HG03280 (cell line): ENCODE measurements around the gene SLC13A4.
A peak's percentile ranks its signal among the peaks of the same experiment; 100 is the strongest.
"Not testable (repeated sequence)": the region's sequence is repeated elsewhere in the genome, so short reads cannot be mapped to it uniquely, and the experiment has no call there.

Source experiments
- ATAC-seq: cut with Tn5 transposase; IDR thresholded peaks from one replicate; pipeline ENCODE4 v1.9.1; 2021; ENCODE audit warnings: mild to moderate bottlenecking, moderate library complexity; ENCODE audit not compliant: unreplicated experiment

Gene SLC13A4

DNA sequence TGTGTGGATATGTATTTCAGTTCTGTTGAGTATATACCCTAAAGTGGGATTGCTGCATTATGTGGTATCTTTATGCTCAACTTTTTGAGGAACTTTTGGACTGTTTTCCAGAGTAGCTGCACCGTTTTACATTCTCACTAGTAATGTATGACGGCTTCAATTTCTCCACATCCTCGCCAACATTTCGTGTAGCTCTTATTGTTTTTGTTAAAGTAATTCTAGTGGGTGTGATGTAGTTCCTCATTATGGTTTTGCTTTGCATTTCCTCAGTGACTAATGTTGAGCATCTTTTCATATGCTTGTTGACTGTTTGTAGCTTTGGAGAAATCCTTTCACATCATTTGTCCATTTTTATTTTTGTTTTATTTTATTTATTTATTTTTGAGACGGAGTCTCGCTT lies 61.1 kb downstream of the SLC13A4 start:
- no peak for ATAC-seq

DNA sequence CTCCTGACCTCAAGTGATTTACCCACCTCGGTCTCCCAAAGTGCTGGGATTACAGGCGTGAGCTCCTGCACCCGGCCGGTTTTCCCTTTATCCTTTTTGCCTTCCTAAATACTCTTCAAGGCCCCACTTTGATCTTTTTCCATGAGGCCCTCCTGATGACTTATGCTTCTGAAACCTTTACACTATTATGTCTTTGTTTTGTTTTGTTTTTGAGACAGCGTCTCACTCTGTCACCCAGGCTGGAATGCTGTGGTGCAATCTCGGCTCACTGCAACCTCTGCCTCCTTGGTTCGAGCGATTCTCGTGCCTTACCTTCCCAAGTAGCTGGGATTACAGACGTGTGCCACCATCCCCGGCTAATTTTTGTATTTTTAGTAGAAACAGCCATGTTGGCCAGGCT lies 61.8 kb downstream of the SLC13A4 start:
- no peak for ATAC-seq

DNA sequence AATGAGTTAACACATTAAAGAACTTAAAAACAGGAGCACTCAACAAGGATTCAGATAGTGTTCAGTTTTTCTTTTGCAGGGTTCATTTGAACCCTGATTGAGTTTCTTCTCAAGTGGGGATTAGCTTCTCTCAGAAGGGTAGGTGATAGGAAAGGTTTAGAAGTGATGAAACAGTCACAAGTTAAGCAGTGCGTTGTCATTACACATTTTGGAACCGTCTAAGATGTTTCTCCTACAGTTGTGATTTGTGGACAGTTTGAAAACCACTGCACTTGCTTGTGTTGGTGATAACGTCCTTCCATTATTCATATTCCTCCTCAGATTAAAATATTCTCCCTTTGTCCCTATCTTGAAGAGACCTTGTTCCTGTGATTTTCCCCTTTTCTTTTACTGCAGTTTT lies 62.9 kb downstream of the SLC13A4 start:
- no peak for ATAC-seq

DNA sequence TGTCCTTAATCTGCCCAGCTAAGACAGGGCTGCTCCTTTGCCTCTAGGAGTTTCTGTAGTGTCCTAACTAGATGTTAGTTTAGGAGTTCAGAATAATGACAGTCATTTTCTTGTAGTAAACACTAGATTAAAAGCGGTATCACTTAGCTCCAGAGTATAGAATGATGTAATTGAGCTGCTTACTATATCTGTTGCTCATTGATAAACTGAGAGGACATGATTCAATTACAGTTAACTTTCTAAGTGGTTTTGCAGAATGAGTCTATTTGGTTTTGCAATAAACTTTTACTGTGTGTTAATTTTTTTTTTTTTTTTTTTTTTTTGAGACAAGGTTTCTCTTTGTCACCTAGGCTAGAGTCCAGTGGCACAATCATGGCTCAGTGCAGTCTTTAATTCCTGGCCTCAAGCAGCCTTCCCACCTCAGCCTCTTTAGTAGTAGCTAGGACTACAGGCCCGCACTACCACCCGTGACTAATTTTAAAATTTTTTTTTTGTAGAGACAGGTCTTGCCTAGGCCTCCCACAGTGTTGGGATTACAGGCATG lies 63.9 kb downstream of the SLC13A4 start:
- ATAC-seq = no peak

DNA sequence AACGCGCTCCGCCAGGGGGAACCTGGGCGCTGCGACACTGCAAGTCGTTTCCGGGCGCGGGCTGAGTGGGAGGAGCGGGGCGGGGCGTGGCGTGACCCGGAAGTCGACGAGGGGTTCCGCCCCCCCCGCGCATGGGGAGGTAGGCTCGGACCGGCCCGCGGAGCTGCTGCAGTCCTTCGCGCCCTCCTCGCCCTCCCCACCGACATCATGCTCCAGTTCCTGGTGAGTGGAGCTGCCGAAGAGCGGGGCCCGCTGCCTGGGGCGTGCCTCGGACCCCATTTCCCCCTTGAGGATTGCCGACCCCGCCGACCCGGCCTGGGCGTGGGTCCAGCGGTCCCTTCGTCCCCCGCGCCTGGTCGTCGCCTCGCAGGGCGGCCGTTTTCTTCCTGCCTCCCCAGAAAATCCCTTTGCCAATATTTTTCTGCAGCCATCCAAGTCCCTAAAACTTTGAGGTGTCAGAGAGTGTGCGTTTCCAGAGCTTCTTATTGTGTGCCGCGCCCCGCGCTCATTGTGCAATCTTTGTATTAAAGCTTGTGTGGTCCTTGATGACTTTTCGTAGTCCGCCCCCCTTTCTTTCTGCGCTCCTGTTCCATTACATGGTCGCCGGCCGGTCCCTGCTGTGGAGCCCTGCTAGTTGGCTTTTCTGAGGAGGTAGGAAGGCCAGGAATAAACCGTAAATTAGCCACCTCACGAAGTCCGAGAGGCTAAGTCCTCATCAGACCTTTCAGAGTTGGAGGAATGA lies 65.4 kb downstream of the SLC13A4 start, which contains the start of gene STMP1:
TSS of gene STMP1 (plus strand) at position 142 of the 742 bp plus-strand sequence.
- peak; percentile 97 for ATAC-seq

DNA sequence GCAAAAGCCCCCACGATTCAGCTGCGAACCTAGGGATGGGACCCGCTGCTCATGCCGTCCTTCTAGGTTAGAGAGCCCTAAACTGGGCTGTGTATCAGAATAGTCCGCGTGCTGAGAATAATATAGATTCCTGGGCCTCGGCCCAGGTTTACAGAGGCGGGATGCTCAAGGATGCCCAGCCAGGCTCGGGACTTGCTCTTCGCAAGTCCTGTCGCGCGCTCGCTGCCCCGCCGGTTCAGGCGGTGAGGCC lies 65.9 kb downstream of the SLC13A4 start:
- ATAC-seq = no peak

DNA sequence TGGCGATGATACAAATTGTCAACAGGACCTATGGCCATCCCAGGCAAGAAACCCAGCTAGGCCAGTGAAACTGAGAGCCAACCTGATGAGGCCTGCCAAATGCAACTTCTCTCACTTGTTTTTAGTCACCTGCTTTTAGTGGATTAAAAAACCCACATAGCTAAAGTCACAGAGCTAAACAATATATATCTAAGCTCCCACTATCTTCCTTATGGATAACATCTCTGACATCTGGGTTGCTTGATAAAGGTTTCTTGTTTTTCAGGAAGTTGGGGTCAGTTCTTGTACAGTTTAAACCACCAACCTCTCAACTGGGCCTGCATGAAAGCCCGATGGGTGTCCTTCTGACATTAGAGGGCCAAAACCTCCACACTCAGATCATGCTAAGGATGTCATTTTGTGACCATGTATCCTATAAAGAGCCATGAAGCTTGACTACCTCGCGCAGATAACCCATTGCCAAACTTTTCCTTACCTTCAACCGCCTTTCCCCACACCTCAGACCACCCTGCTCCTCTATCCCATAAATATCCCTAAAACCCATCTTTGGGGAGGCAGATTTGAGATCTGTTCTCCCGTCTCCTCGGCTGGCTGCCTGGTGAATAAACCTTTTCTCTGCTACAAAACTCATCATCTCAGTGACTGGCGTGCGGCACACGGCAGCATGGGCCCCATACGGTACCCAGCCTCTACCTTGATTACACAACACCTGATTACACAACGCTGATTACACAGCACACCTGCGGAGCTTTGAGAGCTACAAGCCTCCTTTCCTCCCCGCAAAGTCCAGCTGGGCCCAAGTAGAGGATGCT lies 66.5 kb downstream of the SLC13A4 start:
- ATAC-seq = peak; percentile 1

DNA sequence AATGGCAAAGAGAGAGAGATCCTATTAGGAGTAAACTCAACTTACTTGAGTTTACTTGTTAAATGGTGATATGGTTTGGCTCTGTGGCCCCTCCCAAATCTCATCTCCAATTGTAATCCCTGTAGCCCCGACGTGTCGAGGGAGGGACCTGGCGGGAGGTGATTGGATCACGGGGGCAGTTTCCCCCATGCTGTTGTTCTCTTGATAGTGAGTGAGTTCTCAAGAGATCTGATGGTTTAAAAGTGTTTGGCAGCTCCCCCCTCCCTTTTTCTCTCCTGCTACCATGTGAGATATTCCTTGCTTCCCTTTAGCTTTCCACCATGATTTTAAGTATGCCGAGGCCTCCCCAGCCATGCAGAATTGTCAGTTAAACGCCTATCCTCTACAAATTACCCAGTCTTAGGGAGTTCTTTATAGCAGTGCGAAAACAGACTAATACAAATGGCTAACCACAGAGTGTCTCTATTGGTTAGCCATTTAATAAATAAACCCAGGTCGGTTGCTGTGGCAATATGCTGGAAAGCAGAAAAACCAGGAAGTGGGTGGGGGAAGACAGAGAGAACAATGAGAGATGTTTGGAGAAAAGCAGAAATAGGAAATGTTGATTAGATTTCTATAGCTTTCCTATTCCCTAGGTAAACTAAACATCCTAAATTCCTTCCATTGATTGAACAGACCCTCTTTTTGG lies 68.7 kb downstream of the SLC13A4 start:
- no peak for ATAC-seq

DNA sequence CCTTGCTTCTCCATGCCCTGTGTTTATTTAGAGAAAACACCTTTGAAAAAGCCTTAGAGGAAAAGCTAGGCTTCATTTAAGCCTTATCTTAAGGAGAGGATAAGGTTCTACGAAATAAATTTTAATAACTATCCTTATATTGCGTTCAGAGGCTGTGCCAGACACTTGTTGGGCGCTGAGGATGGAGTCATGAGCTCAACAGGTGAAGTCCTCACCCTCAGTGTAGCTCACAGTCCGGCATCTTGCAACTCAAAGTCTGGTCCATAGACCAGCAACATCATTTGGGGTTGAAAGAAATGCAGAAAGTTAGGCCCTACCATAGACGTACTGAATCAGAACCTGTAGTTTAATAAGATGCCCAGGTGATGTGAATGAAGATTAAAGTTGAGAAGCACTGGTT lies 69.4 kb downstream of the SLC13A4 start:
- no peak for ATAC-seq

DNA sequence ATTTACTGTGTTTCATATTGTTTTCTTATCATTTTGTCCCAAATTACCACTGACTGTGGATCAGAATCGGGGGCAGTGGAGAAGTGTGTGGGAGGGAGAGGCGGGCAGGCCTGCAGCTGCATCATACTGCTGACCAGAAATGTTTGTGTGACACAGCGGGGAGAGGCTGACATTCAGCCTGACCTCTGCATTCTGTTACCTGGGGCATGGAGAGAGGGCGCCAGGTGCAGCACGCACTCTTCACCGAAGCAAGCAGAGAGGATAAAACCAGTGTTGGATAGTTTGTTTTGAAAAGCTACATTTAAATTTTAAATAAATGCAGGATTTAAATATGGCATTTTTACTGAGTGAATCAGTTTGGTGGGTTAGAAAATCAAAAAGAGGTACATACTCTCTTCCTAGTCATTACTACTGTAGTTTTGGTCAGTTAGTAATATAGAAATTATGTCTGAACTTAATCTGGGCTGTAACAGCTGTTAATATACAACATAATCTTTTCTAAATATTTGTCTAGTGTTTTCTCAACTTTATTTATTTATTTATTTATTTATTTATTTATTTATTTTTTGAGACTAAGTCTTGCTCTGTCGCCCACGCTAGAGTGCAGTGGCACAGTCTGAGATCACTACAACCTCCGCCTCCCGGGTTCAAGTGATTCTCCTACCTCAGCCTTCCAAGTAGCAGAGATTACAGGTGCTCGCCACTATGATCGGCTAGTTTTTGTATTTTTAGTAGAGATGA lies 74.5 kb downstream of the SLC13A4 start:
- no peak for ATAC-seq

DNA sequence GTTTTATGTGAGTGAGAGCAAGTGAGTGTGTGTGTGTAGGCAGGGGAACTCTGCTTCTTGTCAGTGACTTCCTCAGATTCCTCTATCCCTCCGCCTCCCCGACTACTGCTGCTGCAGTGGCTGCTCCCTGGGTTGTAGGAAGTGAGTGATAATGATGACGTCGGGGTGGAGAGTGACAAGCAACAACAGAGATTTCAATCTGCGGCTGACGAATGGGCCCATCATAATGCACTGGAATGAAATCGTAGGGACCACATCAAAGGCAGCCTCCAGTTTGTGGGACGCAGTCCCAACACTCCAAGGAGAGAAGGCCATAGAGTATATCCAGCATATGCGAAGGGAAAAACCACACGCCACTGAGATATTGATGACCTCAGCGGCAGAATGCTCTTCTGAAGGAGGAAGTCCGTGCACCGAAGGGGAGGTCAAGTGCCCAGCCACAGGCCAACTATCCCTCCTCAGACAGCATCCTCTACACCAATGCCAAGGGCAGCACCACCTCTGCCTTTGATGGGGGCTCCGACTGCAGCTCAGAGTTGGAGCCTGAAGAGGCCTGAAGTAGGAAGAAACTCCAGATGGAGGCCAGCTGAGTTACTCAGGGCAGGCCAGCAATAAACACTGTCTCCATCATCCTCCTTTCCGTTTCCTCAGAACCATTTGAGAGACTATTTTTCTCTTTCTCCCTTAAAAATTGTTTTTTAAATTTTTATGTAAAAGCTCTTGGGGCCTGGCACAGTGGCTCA lies 77.0 kb downstream of the SLC13A4 start:
- ATAC-seq = no peak

DNA sequence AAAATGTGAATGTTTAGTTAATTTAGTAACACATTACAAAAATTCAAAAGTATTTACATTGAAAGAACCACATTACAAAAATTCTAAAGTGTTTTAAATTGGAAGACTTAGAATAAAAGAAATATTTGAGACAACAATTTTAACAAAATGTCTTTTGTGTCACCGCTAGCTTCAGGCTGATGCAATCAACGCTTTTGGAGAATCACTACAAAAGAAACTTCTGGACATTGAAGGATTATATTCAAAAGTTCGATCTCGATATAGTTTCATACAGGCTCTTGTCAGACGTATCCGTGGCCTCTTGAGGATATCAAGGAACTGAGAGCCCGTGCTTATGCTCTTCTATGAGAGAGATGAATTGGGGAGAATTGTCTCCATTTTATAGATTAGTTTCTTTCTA lies 79.8 kb downstream of the SLC13A4 start:
- no peak for ATAC-seq

DNA sequence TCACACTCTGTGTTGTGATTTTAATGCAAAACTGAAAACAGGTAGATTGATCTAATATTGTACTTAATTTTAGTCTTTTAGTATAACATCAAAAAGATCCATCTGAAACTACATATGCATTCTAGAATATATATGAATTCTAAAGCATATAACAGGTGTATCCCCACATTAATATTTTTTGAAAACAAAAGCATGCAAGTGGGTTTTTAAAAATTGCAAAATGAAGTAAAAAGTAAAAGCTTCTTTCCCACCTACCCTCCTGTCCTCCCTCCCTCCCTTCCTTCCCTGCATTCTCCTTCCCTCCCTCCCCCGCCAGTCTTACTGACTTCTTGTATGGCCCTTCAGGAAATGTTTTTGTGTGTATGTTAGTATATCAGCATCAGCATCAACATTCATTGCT lies 80.2 kb downstream of the SLC13A4 start:
- ATAC-seq = no peak

DNA sequence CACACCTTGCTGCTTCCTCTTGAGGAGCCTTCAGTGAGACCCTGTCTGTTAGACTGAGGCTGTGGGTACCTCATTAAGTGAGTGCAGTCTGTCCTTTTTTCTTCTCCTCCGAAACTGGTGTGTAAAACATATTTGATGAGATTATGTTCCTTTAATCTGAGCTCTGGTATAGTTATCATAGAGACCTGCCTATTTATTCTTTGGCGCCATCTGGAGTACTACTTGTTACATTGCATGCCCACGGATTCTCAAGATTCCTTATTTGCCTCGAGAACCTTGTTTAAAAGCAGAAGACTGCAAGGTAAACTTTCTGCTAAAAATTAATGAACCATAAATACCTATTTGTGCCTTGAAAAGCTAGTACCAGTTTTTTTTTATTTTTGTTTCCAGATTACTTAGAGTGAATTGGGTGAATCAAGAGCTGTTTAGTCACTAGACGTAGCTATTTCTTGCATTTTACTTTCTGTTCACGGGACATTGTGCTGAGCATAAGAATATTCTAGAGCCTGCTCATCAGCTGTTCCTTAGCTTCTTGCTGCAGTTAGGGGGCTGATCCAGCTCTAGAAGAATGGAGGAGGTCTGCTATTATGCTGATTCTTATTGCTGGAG lies 82.6 kb downstream of the SLC13A4 start:
- ATAC-seq = no peak

DNA sequence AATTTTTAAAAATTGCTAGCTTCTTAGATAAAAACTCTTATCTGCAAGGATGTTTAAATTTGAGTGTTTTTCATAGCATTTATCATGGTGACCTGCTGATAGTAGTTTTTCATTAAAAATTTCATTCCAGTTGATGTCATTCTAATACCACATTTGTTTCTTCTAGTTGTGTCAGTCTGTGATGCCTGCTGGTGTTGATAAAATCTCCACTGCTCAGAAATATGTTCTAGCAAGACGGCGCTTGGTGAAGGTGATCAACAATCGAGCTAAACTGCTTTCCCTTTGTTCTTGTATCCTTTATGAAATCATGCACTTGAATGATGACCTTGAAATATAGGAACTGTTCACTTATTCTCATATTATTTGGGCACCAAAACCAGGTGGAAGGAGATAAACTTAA lies 83.3 kb downstream of the SLC13A4 start:
- no peak for ATAC-seq

DNA sequence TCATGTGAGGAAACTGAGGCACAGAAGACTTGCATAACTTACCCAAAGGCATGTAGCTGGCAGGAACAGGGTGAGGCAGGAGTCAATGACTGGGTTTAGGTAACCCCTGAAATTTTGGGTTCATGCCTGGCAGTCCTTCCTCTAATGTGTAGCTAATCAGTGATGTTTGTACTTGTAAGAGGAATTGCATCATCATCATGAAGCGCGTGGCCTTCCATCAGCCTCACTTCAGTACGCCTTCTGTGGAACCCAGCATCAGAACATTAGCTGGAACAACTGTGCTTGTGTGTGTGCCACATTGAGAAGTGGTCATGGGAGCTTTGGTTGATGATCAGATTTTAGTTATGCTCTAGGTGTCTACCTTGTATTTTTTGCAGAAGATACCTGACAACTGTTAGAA lies 83.8 kb downstream of the SLC13A4 start:
- no peak for ATAC-seq

DNA sequence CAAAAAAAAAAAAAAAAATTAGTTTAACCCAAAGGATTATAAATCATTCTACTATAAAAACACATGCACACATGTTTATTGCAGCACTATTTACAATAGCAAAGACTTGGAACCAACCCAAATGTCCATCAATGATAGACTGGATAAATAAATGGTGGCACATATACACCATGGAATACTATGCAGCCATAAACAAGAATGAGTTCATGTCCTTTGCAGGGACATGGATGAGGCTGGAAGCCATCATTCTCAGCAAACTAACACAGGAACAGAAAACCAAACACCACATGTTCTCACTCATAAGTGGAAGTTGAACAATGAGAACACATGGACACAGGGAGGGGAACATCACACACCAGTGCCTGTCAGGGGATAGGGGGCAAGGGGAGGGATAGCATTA lies 88.3 kb downstream of the SLC13A4 start:
- not testable (repeated sequence) for ATAC-seq

DNA sequence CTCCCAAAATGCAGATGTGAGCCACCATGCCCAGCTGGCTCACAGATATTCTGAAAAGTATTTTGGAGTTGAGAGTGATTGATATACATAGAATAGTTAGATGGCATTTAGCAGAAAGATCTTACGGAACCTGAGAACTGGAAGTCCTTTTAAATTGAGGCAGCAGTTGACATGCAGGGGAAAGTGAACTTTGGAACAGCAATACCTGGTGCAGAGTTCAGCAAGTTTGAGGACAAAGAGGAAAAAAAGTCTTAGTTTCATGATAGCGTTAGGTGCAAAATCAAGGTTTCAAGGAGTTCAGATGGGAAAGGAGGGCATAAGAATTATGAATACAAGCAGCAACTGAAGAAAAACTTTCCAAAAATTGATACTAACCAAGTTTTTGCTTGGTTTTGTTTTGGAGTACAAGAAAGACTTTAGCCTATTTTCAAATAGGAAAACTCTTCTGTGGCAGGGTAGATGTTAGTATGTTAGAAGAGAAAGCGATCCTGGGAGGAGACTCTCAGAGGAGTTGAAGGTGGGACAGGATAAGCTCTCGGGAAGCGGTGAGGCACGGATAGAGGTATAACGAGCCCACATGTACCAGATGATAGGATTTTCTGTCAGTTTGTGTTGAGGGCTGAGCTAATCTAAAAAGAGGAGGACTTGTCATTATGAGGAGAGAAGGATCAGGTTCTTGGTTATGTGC lies 93.7 kb downstream of the SLC13A4 start:
- no peak for ATAC-seq
